Common myeloid progenitor, CD34-positive (primary cell): ENCODE data around the gene GALNT2.
A peak's percentile ranks its signal among the peaks of the same experiment; 100 is the strongest.

Source experiments
- CTCF ChIA-PET: fragments of 350-600 bp; sonication (Branson Sonifier 250); formaldehyde crosslinking; loops from one replicate; lab custom pipeline; 2021; ENCODE audit warnings: antibody characterized with exemption; lab: Charles Lee
- POLR2A ChIA-PET: fragments of 350-600 bp; sonication (Branson Sonifier 250); formaldehyde crosslinking; loops from one replicate; lab custom pipeline; 2021; ENCODE audit warnings: antibody characterized with exemption; lab: Charles Lee
- DNase-seq, 3 donors: peaks; one replicate each; pipeline versions ENCODE4 v3.0.0 to v3.0.0-alpha.2; 2013
- H3K27ac ChIP-seq, 2 experiments: 1 replicate in 1 of 2; 2 replicates in 1 of 2; pipeline ENCODE4 v1.7.0; 2013; ENCODE audit warnings: inconsistent platforms in 2 of 2, low read length in 2 of 2, mild to moderate bottlenecking in 2 of 2, low read depth in 1 of 2, moderate library complexity in 1 of 2; ENCODE audit not compliant: severe bottlenecking in 2 of 2, insufficient read depth in 1 of 2, poor library complexity in 1 of 2
- H3K27me3 ChIP-seq, 5 experiments: replicated peaks in 2 of 5; 1 replicate in 3 of 5; 2 replicates in 2 of 5; pipeline versions ENCODE4 v1.6.1 to v1.7.0; 2013; ENCODE audit warnings: low read length in 4 of 5, mild to moderate bottlenecking in 2 of 5, moderate library complexity in 2 of 5, inconsistent platforms in 1 of 5; ENCODE audit not compliant: insufficient read depth in 5 of 5, control insufficient read depth in 4 of 5
- H3K36me3 ChIP-seq, 4 experiments: 1 replicate in 2 of 4; 2 replicates in 2 of 4; pipeline versions ENCODE4 v1.6.1 to v1.7.0; 2013; ENCODE audit warnings: low read length in 3 of 4, control low read depth in 1 of 4, mild to moderate bottlenecking in 1 of 4; ENCODE audit not compliant: control insufficient read depth in 4 of 4, insufficient read depth in 4 of 4
- H3K4me1 ChIP-seq, 4 experiments: 1 replicate in 3 of 4; 2 replicates in 1 of 4; pipeline versions ENCODE4 v1.6.1 to v1.7.1; 2013; ENCODE audit warnings: low read length in 3 of 4, mild to moderate bottlenecking in 3 of 4, control low read depth in 1 of 4, inconsistent platforms in 1 of 4, moderate library complexity in 1 of 4; ENCODE audit not compliant: control insufficient read depth in 4 of 4, insufficient read depth in 4 of 4; ENCODE audit errors: control extremely low read depth in 1 of 4
- H3K4me3 ChIP-seq, 7 experiments: 1 replicate in 4 of 7; 2 replicates in 3 of 7; pipeline versions ENCODE4 v1.5.1 to v1.7.0; 2013; ENCODE audit warnings: mild to moderate bottlenecking in 7 of 7, low read length in 6 of 7, moderate library complexity in 6 of 7, inconsistent platforms in 2 of 7, low read depth in 2 of 7, control low read depth in 1 of 7; ENCODE audit not compliant: insufficient read depth in 4 of 7, control insufficient read depth in 1 of 7; ENCODE audit errors: extremely low read depth in 1 of 7
- H3K9me3 ChIP-seq, 5 experiments: 1 replicate in 4 of 5; 2 replicates in 1 of 5; pipeline versions ENCODE4 v1.6.1 to v1.7.1; 2013; ENCODE audit warnings: low read length in 4 of 5, mild to moderate bottlenecking in 2 of 5, inconsistent platforms in 1 of 5, low read depth in 1 of 5, moderate library complexity in 1 of 5; ENCODE audit not compliant: control insufficient read depth in 4 of 5, insufficient read depth in 2 of 5; ENCODE audit errors: control extremely low read depth in 1 of 5
- WGBS: methylation state at CpG from one replicate; pipeline ENCODE4 v1.1.5; 2013; ENCODE audit not compliant: insufficient coverage; 5-methylcytosine and 5-hydroxymethylcytosine counted together

GALNT2 gene

GRCh38 chr1:230199554-230199953, 132.5 kb downstream of the GALNT2 start:
- no peak overlapping the region for H3K27ac ChIP-seq
- no peak for DNase-seq
- H3K4me3 ChIP-seq: no peak overlapping the region
- no peaks in the 10 kb centered on the region for H3K9me3 ChIP-seq
- no peaks in the 10 kb centered on the region for H3K27me3 ChIP-seq
- H3K4me1 ChIP-seq: peaks cover 0 to 11% (median 6%) of the 10 kb centered on the region in 4 experiments
- peaks cover 0 to 45% (median 9%) of the 10 kb centered on the region in 4 experiments for H3K36me3 ChIP-seq
- CTCF ChIA-PET: interaction anchor here (0.7 to 1.3 kb wide), 5 partner anchors 14 to 538 kb away, joined by 3 read pairs; no protein-coding TSS in a partner anchor
- POLR2A ChIA-PET: no interaction called here
- WGBS: no CpG with 5 or more reads among the region's 4 CpGs

DNA sequence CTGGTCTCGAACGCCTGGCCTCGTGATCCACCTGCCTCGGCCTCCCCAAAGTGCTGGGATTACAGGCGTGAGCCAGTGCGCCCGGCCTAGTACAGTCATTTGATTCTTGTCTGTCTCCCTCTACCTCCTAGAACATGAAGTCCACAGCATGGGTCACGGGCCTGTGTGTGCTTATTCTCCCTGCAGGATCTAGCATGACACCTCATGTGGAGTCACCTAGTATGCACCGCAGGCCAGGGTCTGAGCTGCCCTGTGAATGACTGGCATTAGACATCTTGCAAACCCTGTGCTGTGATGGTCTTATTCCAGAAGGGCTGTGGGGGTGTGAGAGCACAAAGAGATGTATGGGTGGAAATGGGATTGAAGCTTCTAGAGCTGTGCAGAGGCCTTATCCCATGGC, 133.2 kb downstream of the GALNT2 start:
- Histone ChIP-seq H3K4me1 (peaks cover 0 to 4% (median 2%) of the 10 kb centered on the region in 4 experiments), H3K27ac (no peak overlapping the region), H3K36me3 (peaks cover 0 to 51% (median 12%) of the 10 kb centered on the region in 4 experiments), H3K27me3 (no peaks in the 10 kb centered on the region), H3K4me3 (no peak overlapping the region), H3K9me3 (no peaks in the 10 kb centered on the region)
- 97% methylated on average over 9 of the region's 9 CpGs for WGBS
- POLR2A ChIA-PET: interaction anchor here (0.7 kb wide), 1 partner anchor 29 kb away, joined by 6 read pairs; no protein-coding TSS in a partner anchor
- CTCF ChIA-PET: no interaction called here
- no peak for DNase-seq

DNA sequence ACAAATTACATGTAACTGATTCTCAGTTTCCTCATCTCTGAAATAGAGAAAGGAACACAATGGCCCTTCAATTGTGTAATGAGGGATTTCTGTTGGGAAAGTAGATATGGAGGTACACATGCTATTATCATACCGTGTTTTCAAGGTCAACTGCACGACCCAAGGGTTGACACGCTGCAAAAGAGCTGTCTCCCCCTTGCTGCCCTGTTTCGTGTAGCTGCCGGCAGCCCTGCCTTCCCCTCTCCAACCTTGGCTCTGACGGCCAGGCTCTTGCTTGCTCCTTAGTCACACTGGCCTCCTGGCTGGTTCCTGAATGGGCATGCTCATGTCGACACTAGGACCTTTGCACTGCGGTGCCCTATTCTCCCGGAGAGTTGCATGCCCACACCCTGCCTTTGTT, 134.4 kb downstream of the GALNT2 start:
- Histone ChIP-seq H3K9me3 (no peaks in the 10 kb centered on the region), H3K27me3 (no peaks in the 10 kb centered on the region), H3K27ac (no peak overlapping the region), H3K36me3 (peaks cover 0 to 53% (median 18%) of the 10 kb centered on the region in 4 experiments), H3K4me3 (no peak overlapping the region), H3K4me1 (no peaks in the 10 kb centered on the region)
- ChIA-PET CTCF (no interaction called here), POLR2A (no interaction called here)
- DNase-seq: no peak
- WGBS: 98% methylated on average over 9 of the region's 9 CpGs

- Histone ChIP-seq H3K27ac (no peak overlapping the region), H3K36me3 (peaks cover 0 to 48% (median 18%) of the 10 kb centered on the region in 4 experiments), H3K4me3 (no peak overlapping the region), H3K27me3 (no peaks in the 10 kb centered on the region), H3K4me1 (peaks cover 0 to 6% (median 4%) of the 10 kb centered on the region in 4 experiments), H3K9me3 (no peaks in the 10 kb centered on the region)
- ChIA-PET CTCF (interaction anchor here (1.0 to 2.0 kb wide), 7 partner anchors 10 to 69 kb away, joined by 3 to 7 read pairs (median 4); no protein-coding TSS in a partner anchor), POLR2A (interaction anchor here (0.8 kb wide), 1 partner anchor 20 kb away, joined by 4 read pairs; no protein-coding TSS in a partner anchor)
- WGBS: 100% methylated on average over 2 of the region's 3 CpGs
- no peak for DNase-seq
Measured at GRCh38 chr1:230204842-230205241, 137.8 kb downstream of the GALNT2 start.

DNA sequence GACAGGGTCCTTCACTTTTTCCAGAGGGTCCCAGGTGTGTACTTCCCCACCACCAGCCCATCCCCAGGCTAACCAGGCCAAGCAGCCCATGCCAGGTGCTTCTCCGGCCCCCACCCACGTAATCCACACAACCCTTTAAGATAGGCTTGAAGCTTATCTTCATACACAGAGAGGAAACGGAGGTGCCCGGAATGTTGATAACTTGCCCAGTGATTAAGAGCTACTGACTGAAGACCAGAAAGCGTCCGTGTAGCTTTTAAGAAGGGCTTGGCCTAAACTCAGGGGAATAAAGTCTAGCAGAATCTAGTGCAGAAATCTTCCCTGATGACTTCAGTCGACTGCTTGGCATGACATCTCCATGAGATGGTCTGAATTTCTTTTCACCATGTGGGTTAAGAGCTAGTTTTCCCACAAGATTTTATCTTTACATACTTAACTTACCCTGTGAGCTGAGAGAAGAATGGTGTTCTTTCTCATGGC, 138.7 kb downstream of the GALNT2 start:
- CTCF ChIA-PET: interaction anchor here (0.6 to 2.0 kb wide), 8 partner anchors 9 to 873 kb away, joined by 3 to 7 read pairs (median 4); no protein-coding TSS in a partner anchor
- no peak overlapping the region for H3K27ac ChIP-seq
- peaks cover 0 to 6% (median 4%) of the 10 kb centered on the region in 4 experiments for H3K4me1 ChIP-seq
- DNase-seq: peak in 2 of 3 donors; percentile 34 to 62
- no peak overlapping the region for H3K4me3 ChIP-seq
- POLR2A ChIA-PET: interaction anchor here (0.5 kb wide), 1 partner anchor 127 kb away, joined by 3 read pairs; no protein-coding TSS in a partner anchor
- no peaks in the 10 kb centered on the region for H3K27me3 ChIP-seq
- peaks cover 0 to 43% (median 18%) of the 10 kb centered on the region in 4 experiments for H3K36me3 ChIP-seq
- 74% methylated on average over 6 of the region's 7 CpGs for WGBS
- H3K9me3 ChIP-seq: no peaks in the 10 kb centered on the region

DNA sequence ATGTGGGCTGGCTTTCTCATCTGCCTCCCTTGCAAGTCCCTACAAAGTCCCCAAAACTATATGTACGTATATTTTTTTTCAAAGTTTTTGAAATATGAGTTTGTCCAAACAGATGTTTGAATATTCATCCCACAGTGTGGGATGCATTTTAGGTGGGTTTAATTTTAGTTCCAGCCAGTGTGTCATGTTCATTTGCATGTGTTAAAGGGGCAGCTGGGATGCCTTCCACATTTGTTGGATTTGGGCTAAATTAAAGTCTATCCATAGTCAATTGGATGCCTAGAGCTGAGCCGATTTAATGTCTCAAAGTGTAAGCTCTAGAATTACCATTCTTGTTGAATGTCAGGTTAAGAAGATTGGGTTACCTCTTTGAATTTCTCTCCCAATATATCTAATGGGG, 139.2 kb downstream of the GALNT2 start:
- ChIA-PET CTCF (interaction anchor here (0.7 to 2.0 kb wide), 6 partner anchors 8 to 20 kb away, joined by 3 to 7 read pairs (median 4); no protein-coding TSS in a partner anchor), POLR2A (interaction anchor here (0.5 kb wide), 1 partner anchor 128 kb away, joined by 3 read pairs; no protein-coding TSS in a partner anchor)
- H3K4me1 ChIP-seq: peaks cover 0 to 6% (median 4%) of the 10 kb centered on the region in 4 experiments
- H3K27ac ChIP-seq: no peak overlapping the region
- H3K9me3 ChIP-seq: no peaks in the 10 kb centered on the region
- no peak overlapping the region for H3K4me3 ChIP-seq
- H3K27me3 ChIP-seq: no peaks in the 10 kb centered on the region
- WGBS: no CpG with 5 or more reads among the region's 2 CpGs
- peaks cover 0 to 42% (median 18%) of the 10 kb centered on the region in 4 experiments for H3K36me3 ChIP-seq
- DNase-seq: no peak

GRCh38 chr1:230206976-230207375, 139.9 kb downstream of the GALNT2 start:
- ChIA-PET POLR2A (no interaction called here), CTCF (interaction anchor here (1.7 to 2.0 kb wide), 3 partner anchors 8 to 16 kb away, joined by 3 to 7 read pairs (median 5); no protein-coding TSS in a partner anchor)
- H3K4me1 ChIP-seq: peaks cover 4 to 7% (median 4%) of the 10 kb centered on the region in 4 experiments
- H3K27me3 ChIP-seq: no peaks in the 10 kb centered on the region
- no CpG with 5 or more reads among the region's 4 CpGs for WGBS
- peaks cover 0 to 38% (median 18%) of the 10 kb centered on the region in 4 experiments for H3K36me3 ChIP-seq
- DNase-seq: no peak
- H3K9me3 ChIP-seq: no peaks in the 10 kb centered on the region
- H3K4me3 ChIP-seq: no peak overlapping the region
- H3K27ac ChIP-seq: no peak overlapping the region
